Measurements from ENCODE around the gene ANKRD44.

ANKRD44 gene

DNA sequence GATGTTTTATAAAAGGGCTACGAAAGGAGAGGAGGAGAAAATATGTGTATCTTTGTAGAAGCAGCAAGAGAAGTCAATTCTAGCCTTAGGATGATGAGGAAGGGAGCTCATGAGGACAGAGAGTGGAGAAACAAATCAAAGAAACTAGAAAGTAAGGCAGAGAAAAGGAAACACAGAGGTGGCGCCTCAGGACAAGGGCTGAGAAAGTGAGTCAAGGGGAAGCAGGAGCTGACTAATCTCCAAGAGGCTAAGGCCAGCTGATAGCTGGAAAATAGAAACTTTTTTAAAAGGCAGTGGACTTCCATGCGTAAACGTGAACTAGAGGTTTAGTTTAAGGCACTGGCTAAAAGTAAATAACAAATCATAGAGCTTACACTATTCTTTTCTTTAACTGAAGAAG, 173.3 kb downstream of the ANKRD44 start:
- TF ChIP-seq GATA3 (IDR thresholded peaks at IDR 0.05; ENCODE audit: low read depth, low read length), result no peak
- no peak for TF ChIP-seq GATA2 (IDR thresholded peaks at IDR 0.05; ENCODE audit: low read depth, low read length)

DNA sequence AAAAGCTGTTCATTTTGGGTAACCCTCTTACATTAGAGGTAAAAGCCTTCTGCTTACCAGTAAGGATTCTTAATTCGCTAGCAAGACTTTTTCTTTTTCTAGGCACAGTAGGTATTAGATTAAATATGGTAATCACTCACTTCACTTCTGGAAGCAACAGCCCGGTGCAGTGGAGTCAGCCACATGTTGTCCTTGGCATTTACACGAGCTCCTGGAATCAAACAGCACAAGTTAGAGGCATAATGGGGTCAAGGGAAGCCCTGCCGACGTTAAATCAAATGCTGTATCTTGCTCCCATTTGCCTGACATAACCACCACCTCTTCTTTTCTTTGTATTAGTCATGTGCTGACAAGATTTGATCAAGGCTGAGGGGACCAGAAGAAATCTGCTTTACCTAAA, 174.1 kb downstream of the ANKRD44 start:
- TF ChIP-seq GATA3 (IDR thresholded peaks at IDR 0.05; ENCODE audit: low read depth, low read length) (no peak), GATA2 (IDR thresholded peaks at IDR 0.05; ENCODE audit: low read depth, low read length) (no peak)

- TF ChIP-seq GATA3 (IDR thresholded peaks at IDR 0.05; ENCODE audit: low read depth, low read length) (no peak), GATA2 (IDR thresholded peaks at IDR 0.05; ENCODE audit: low read depth, low read length) (no peak)
These were observed 174.8 kb downstream of the ANKRD44 start for GRCh38 chr2:197135806-197136205.

DNA sequence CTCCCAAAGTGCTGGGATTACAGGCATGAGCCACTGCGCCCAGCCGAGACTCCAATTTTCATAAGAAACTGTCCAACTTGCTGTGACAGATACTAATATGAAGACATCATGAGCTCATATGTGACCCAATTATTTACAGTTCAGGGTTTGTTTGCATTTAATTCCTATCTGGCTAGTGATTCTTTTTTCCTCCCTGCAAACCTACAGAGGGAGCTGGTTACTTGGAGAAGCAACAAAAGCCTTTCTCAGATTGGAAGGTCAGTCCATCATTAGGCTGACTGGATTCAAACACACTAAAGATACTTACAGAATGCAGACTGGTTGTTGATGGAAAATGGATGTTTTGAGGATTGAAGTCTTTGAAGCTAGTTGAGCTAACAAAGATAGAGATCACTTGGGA, 176.4 kb downstream of the ANKRD44 start:
- TF ChIP-seq GATA3 (IDR thresholded peaks at IDR 0.05; ENCODE audit: low read depth, low read length) (no peak), GATA2 (IDR thresholded peaks at IDR 0.05; ENCODE audit: low read depth, low read length) (no peak)

DNA sequence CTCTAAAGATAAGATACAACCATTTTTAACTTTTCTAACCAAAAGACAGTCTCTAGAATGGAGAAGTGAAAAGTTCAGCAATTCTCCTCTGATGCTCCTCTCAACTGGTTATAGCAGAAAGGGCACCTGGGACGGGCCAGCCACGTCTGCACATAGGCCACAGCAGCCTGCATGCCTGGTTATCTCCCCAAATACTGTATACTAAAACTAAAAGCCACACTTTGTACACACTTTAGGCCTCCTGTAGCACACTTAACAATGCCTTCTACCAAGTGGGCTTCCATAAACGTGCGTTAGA, 179.1 kb downstream of the ANKRD44 start:
- TF ChIP-seq GATA3 (IDR thresholded peaks at IDR 0.05; ENCODE audit: low read depth, low read length) (no peak), GATA2 (IDR thresholded peaks at IDR 0.05; ENCODE audit: low read depth, low read length) (no peak)

- TF ChIP-seq GATA3 (IDR thresholded peaks at IDR 0.05; ENCODE audit: low read depth, low read length), result no peak
- TF ChIP-seq GATA2 (IDR thresholded peaks at IDR 0.05; ENCODE audit: low read depth, low read length), result no peak
These were observed 180.3 kb downstream of the ANKRD44 start for GRCh38 chr2:197130318-197130717.

DNA sequence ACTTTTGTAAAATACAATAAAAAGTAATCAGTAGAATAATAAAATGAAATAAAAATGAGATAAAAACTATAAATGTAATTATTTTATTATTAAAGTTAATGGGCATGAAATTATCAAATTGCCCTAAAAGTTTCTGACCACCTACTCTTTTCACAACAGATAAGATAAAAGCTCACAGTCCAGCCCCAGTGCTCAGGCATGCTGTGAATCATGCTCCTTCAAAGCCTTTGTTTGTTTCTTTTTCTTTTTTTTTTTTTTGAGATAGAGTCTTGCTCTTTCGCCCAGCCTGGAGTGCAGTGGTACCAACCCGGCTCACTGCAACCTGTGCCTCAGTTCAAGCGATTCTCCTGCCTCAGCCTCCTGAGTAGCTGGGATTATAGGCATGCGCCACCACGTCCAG, 181.7 kb downstream of the ANKRD44 start:
- no peak for TF ChIP-seq GATA2 (IDR thresholded peaks at IDR 0.05; ENCODE audit: low read depth, low read length)
- TF ChIP-seq GATA3 (IDR thresholded peaks at IDR 0.05; ENCODE audit: low read depth, low read length), result no peak

DNA sequence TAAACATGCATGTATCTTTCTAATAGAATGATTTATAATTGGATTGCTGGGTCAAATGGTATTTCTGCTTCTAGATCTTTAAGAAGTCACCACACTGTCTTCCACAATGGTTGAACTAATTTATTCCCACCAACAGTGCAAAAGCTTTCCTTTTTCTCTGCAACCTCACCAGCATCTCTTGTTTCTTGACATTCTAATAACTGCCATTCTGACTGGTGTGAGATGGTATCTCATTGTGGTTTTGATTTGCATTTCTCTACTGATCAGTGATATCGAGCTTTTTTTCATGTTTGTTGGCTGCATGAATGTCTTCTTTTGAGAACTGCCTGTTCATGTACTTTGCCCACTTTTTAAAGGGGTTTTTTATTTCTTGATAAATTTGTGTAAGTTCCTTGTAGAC, 182.5 kb downstream of the ANKRD44 start:
- TF ChIP-seq GATA2 (IDR thresholded peaks at IDR 0.05; ENCODE audit: low read depth, low read length), result no peak
- no peak for TF ChIP-seq GATA3 (IDR thresholded peaks at IDR 0.05; ENCODE audit: low read depth, low read length)

- TF ChIP-seq GATA3 (IDR thresholded peaks at IDR 0.05; ENCODE audit: low read depth, low read length) (no peak), GATA2 (IDR thresholded peaks at IDR 0.05; ENCODE audit: low read depth, low read length) (no peak)
These were observed 183.8 kb downstream of the ANKRD44 start for GRCh38 chr2:197126630-197127352.

DNA sequence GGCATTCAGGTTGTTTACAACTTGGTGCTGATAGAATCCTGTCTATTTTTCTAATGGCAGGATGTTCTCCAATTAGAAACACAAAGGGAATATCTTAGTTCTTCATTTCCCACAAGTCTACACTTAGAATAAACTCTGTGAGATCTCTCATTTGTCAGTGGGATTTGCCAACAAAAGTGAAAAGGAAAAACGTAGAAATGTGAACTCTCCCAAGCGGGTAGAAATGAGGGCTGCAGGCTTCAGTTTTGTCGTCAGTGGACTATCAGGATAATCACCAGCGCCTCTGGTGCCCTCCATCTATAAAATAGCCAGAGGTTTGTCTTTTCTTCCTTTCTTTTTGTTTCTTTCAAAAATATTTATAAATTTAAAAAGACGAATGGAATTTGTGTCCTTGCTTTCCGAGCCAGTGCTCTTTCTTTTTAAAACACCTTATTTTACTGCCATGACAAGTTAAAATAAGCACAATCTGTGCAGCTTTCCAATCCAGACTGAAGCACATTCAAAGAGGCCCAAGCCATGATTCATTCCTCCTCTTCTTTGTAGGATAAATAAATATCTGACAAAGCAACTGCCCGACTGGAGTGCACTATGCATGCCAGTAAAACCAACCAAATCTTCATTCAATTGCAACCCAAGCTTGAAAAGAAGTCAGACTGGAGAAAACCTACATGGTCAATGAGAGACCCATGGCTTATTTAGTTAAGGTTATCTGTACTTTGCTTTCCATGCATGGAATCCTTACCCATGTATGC, 185.8 kb downstream of the ANKRD44 start:
- TF ChIP-seq GATA3 (IDR thresholded peaks at IDR 0.05; ENCODE audit: low read depth, low read length) (no peak), GATA2 (IDR thresholded peaks at IDR 0.05; ENCODE audit: low read depth, low read length) (no peak)

- TF ChIP-seq GATA3 (IDR thresholded peaks at IDR 0.05; ENCODE audit: low read depth, low read length) (no peak), GATA2 (IDR thresholded peaks at IDR 0.05; ENCODE audit: low read depth, low read length) (no peak)
These were observed 187.8 kb downstream of the ANKRD44 start for GRCh38 chr2:197122821-197123220.

DNA sequence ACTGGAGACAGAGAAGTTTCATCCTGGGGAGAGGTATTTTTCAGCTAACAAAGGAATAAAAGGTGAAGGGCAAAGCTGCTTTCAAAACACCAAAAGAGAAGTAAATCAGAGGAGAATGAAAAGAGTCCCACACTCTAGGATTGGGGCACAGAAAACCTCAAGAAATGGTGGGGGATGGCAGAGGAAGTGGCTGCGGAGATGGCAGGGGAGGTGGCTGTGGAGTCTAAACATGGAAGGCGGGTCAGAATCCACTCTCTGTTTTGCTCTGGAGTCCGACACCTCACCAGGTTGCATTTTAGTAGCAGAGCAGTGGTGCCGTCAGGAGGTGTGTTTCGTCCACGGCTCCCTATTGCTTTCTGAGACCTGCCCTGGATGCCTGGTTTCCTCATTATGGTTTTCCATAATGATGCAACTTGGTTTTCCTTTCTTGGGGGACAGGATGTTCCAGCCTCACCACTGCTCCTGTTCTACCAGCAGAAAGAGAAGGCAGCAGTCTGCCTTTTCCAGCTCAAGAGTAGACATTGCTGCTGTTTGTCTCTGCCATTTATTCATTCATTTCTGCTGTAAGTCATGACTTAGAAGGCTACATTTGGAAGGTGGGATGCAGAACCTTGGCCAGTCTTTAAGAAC, 188.7 kb downstream of the ANKRD44 start:
- TF ChIP-seq GATA2 (IDR thresholded peaks at IDR 0.05; ENCODE audit: low read depth, low read length) (no peak), GATA3 (IDR thresholded peaks at IDR 0.05; ENCODE audit: low read depth, low read length) (no peak)

DNA sequence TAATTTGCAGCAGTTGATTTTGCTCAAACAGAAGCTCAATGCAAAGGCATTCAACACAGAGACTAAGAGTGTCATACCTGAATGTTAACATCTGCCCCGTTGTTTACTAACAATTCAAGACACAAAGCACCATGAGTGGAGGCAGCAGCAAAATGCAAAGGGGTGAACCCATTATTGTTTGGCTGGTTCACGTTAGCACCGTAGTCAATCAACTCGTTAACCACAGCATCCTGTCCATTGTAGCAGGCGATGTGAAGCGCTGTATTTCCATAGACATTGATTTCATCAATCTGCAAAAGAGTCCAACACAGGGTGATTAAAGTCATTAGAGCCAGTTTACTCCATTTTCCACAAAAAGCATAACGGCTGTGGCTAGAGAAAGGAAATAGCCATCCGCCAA, 189.3 kb downstream of the ANKRD44 start:
- no peak for TF ChIP-seq GATA3 (IDR thresholded peaks at IDR 0.05; ENCODE audit: low read depth, low read length)
- no peak for TF ChIP-seq GATA2 (IDR thresholded peaks at IDR 0.05; ENCODE audit: low read depth, low read length)

DNA sequence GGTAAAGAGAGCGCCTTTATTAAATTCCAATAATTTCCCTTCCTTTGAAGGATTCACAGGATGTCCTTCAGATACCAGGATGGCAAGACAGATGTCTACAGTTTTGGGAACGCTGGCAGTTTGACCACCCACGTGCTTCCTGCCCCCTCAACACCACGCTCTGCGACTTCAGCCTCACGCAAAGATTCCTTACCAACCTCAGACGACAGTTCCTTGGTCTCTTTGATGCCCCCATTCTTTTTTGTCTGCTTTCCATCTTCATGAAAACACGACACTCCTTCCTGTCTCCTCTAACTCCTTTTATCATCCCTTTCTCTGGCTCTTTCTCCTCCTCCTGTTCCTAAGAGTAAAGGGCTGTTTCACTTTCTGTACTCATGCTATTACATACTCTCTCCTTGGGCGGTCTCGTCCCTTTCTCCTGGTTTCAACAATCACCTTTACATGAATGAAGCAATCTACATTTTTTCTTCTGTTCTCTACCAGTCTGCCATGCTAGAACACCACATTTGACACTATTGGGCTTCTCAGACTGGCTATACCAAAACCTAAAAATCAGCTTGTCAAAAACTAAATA, 194.2 kb downstream of the ANKRD44 start:
- TF ChIP-seq GATA3 (IDR thresholded peaks at IDR 0.05; ENCODE audit: low read depth, low read length) (no peak), GATA2 (IDR thresholded peaks at IDR 0.05; ENCODE audit: low read depth, low read length) (no peak)
